K562 (cell line): ENCODE results near the gene ASGR1. TPM values are rescaled to one million over a fixed set of nuclear protein-coding genes. Genes with fewer than 3 reads are reported as not detected.

Experiments
- ATAC-seq: fragments of 200-7000 bp; cut with Tn5 transposase; 3 replicates; pipeline ENCODE4 v1.9.1; 2020; ENCODE audit warnings: moderate library complexity
- BruUV-seq: library from RNA; stranded (reverse); fragments of 400-500 nt; replicated peaks from 2 replicates; lab custom pipeline; 2021; lab: Mats Ljungman, UMichigan
- CTCF ChIA-PET: fragments of 300-600 bp; formaldehyde crosslinking; extraction: SDS; loops from one replicate; lab custom pipeline; 2021; ENCODE audit warnings: low intra/inter-chr PET ratio; lab: Yijun Ruan, JAX
- POLR2A ChIA-PET: fragments of 300-600, 350-650 bp; sonication (Branson Sonifier 250); formaldehyde crosslinking; extraction: SDS; loops from one replicate; lab custom pipeline; 2021; ENCODE audit warnings: antibody characterized with exemption, inconsistent platforms; lab: Yijun Ruan, JAX
- DNase-seq, 4 experiments: peaks; one replicate each; pipeline versions ENCODE4 v3.0.0 to v3.0.0-alpha.2; 2011 to 2018; ENCODE audit warnings: low spot score in 3 of 4, mixed read lengths in 3 of 4; ENCODE audit errors: extremely low read depth in 1 of 4
- FAIRE-seq: peaks from 2 replicates; lab custom pipeline; 2011; peaks lifted over from hg19 to GRCh38; lab: Jason Lieb, UNC
- H2AFZ ChIP-seq: 2 replicates; pipeline ENCODE4 v1.6.0; 2011; ENCODE audit warnings: low read depth, low read length, control low read depth, inconsistent platforms
- H3K27ac ChIP-seq: fragments of 200-600 bp; 3 replicates; pipeline ENCODE4 v1.8.0; 2011; ENCODE audit warnings: low read depth, mild to moderate bottlenecking, control low read depth, inconsistent platforms, low read length, moderate library complexity, mixed read lengths; ENCODE audit errors: extremely low read depth
- H3K27me3 ChIP-seq, 2 experiments: fragments of 300-600 bp in 1 of 2; 2 replicates in 1 of 2; 3 replicates in 1 of 2; pipeline versions ENCODE4 v1.6.0 to v1.8.0; 2011; ENCODE audit warnings: inconsistent platforms in 2 of 2, low read length in 2 of 2, mild to moderate bottlenecking in 1 of 2, mixed read lengths in 1 of 2, moderate library complexity in 1 of 2; ENCODE audit not compliant: control insufficient read depth in 2 of 2, insufficient read depth in 2 of 2
- H3K36me3 ChIP-seq: fragments of 300-600 bp; 3 replicates; pipeline ENCODE4 v1.8.0; 2011; ENCODE audit warnings: mild to moderate bottlenecking, low read length, inconsistent platforms; ENCODE audit not compliant: control insufficient read depth, insufficient read depth
- H3K4me1 ChIP-seq, 2 experiments: fragments of 200-600 bp in 1 of 2; replicated peaks in 1 of 2; 2 replicates in 1 of 2; 3 replicates in 1 of 2; pipeline versions ENCODE4 v1.5.1 to v1.8.0; 2011; ENCODE audit warnings: inconsistent platforms in 2 of 2, low read length in 2 of 2, mild to moderate bottlenecking in 1 of 2, mixed read lengths in 1 of 2, moderate library complexity in 1 of 2; ENCODE audit not compliant: control insufficient read depth in 2 of 2, insufficient read depth in 2 of 2
- H3K4me2 ChIP-seq: 2 replicates; pipeline ENCODE4 v1.6.1; 2011; ENCODE audit warnings: low read length, control low read depth, inconsistent platforms, mixed read lengths; ENCODE audit not compliant: insufficient read depth
- H3K4me3 ChIP-seq: fragments of 200-600 bp; sonication (generic), shearing (Covaris generic); 2 replicates; pipeline ENCODE4 v1.5.1; 2016; ENCODE audit warnings: control low read depth, inconsistent platforms
- H3K79me2 ChIP-seq: fragments of 200-600 bp; 3 replicates; pipeline ENCODE4 v1.8.0; 2011; ENCODE audit warnings: low read length, inconsistent platforms; ENCODE audit not compliant: control insufficient read depth, insufficient read depth
- H3K9ac ChIP-seq, 2 experiments: 2 replicates each; pipeline versions ENCODE4 v1.6.0 to v1.6.1; 2011; ENCODE audit warnings: low read depth in 2 of 2, low read length in 2 of 2, control low read depth in 1 of 2, inconsistent platforms in 1 of 2, mild to moderate bottlenecking in 1 of 2, mixed read lengths in 1 of 2; ENCODE audit not compliant: insufficient read depth in 1 of 2
- H3K9me1 ChIP-seq: one replicate; pipeline ENCODE4 v1.6.0; 2011; ENCODE audit warnings: inconsistent platforms, mild to moderate bottlenecking, low read length, moderate library complexity; ENCODE audit not compliant: control insufficient read depth, insufficient read depth
- H3K9me3 ChIP-seq: replicated peaks from 2 replicates; pipeline ENCODE4 v1.5.1; 2011; ENCODE audit warnings: low read depth, low read length, inconsistent platforms; ENCODE audit not compliant: control insufficient read depth, insufficient read depth
- H4K20me1 ChIP-seq: replicated peaks from 2 replicates; pipeline ENCODE4 v1.6.1; 2011; ENCODE audit warnings: low read length, inconsistent platforms, mixed read lengths; ENCODE audit not compliant: control insufficient read depth, insufficient read depth
- MCM2 ChIP-seq: fragments of 450-650 bp; IDR thresholded peaks from 2 replicates; pipeline ENCODE4 v1.6.1; 2017; ENCODE audit warnings: low read depth, mild to moderate bottlenecking
- MTA3 ChIP-seq: fragments of 450-650 bp; formaldehyde crosslinking; IDR thresholded peaks from 2 replicates; pipeline ENCODE4 v1.6.1; 2017; ENCODE audit warnings: mild to moderate bottlenecking, borderline replicate concordance
- REST ChIP-seq, 2 experiments: fragments of 450-650 bp; formaldehyde crosslinking in 1 of 2; IDR thresholded peaks; 2 replicates each; pipeline versions ENCODE4 v1.4.0 to v1.6.1; 2014 to 2020; ENCODE audit warnings: mild to moderate bottlenecking in 2 of 2, borderline replicate concordance in 1 of 2, low read depth in 1 of 2
- ZEB2 ChIP-seq: fragments of 450-650 bp; IDR thresholded peaks from 2 replicates; pipeline ENCODE4 v1.6.1; 2016
- ZMIZ1 ChIP-seq, 2 experiments: fragments of 150-350 bp in 1 of 2; IDR thresholded peaks; 2 replicates each; pipeline ENCODE4 v1.6.1; 2012 to 2016; ENCODE audit warnings: low read depth in 2 of 2, low read length in 2 of 2, mild to moderate bottlenecking in 1 of 2, moderate library complexity in 1 of 2
- ZNF121 ChIP-seq: sonication (generic); formaldehyde crosslinking; conservative IDR thresholded peaks from 2 replicates; pipeline ENCODE4 v1.8.0; 2022; ENCODE audit warnings: missing genetic modification reagents
- ZNF224 ChIP-seq: sonication (generic); formaldehyde crosslinking; IDR thresholded peaks from 2 replicates; pipeline ENCODE4 v1.8.0; 2022; ENCODE audit warnings: mild to moderate bottlenecking, missing genetic modification reagents
- ZNF384 ChIP-seq: IDR thresholded peaks from 2 replicates; pipeline ENCODE4 v1.6.1; 2012; ENCODE audit warnings: low read depth, low read length, improper control_type of control experiment
- WGBS: fragments of 100-300 bp; shearing (Covaris generic); methylation state at CpG from one replicate; pipeline ENCODE4 v1.1.6; 2016; ENCODE audit warnings: low coverage, mixed read lengths; ENCODE audit not compliant: insufficient coverage; ENCODE audit errors: missing lambda C conversion rate; 5-methylcytosine and 5-hydroxymethylcytosine counted together
- in situ Hi-C: fragments of 300-500 bp; cut with MboI; formaldehyde crosslinking; loops from 4 replicates; pipeline ENCODE4 v1.15.0; 2018; ENCODE audit warnings: inconsistent platforms, mixed read lengths
- intact Hi-C: fragments of 100-400 bp; cut with micrococcal nuclease; formaldehyde crosslinking; loops from 2 replicates; pipeline ENCODE4 v1.14.2; 2022
- polyA plus RNA-seq, 8 experiments: library from polyadenylated mRNA; depleted of rRNA in 4 of 8; stranded (reverse) in 5 of 8; unstranded in 3 of 8; fragments of >200 nt; fragmentation: Nextera tagmentation in 2 of 8; fragmentation: Illumina TruSeq in 1 of 8; extraction: Ambion mirVana in 2 of 8; extraction: Trizol in 1 of 8; gene quantifications; 2 replicates each; pipeline versions ENCODE4 v1.2.1 to v1.2.3, GENCODE V29; 2011 to 2014; ENCODE audit warnings: inconsistent platforms in 1 of 8, missing spikeins in 1 of 8
- total RNA-seq, 7 experiments: library from RNA; depleted of rRNA in 6 of 7; stranded (reverse); fragments of >200 nt in 6 of 7; fragmentation: Illumina TruSeq in 2 of 7; extraction: Trizol in 2 of 7; gene quantifications; 2 replicates each; pipeline versions ENCODE4 v1.2.1 to v1.2.3, GENCODE V29; 2011 to 2021; ENCODE audit warnings: low replicate concordance in 1 of 7

The ASGR1 gene
- total and polyA plus RNA-seq, 9 of the 15 experiments (the other 6 are each of a cell fraction or from before 2014, with no cell fraction given) = 0.11 to 1.0 (median 0.64) TPM; not detected in 2

GRCh38 chr17:7136266-7136877 is 42.8 kb downstream of the ASGR1 start:
- H4K20me1 ChIP-seq = no peaks in the 10 kb centered on the region; the same call in 1 of the 2 replicates
- no peak overlapping the region for H2AFZ ChIP-seq
- no peaks in the 10 kb centered on the region for H3K9me3 ChIP-seq
- intact Hi-C loops (loop anchor here (1.0 to 10.0 kb wide), 3 partner anchors 84 to 222 kb away; no protein-coding TSS in a partner anchor), in situ Hi-C loops (no loop called here)
- BruUV-seq = no TSS peak
- peak; percentile 69 for FAIRE-seq
- H3K4me3 ChIP-seq = no peak overlapping the region
- peaks cover 16 to 41% of the 10 kb centered on the region in 2 experiments for H3K27me3 ChIP-seq
- WGBS = 5% methylated on average over 9 of the region's 9 CpGs
- no peaks in the 10 kb centered on the region for H3K36me3 ChIP-seq
- CTCF ChIA-PET = interaction anchor here (0.5 to 3.1 kb wide), 6 partner anchors 84 to 470 kb away, joined by 3 to 41 read pairs (median 4); no protein-coding TSS in a partner anchor
- H3K79me2 ChIP-seq = no peaks in the 10 kb centered on the region
- no peaks in the 10 kb centered on the region for H3K9me1 ChIP-seq
- no peak for ATAC-seq
- DNase-seq = peak; percentile 53 to 72 (median 68)
- no peak overlapping the region for H3K4me2 ChIP-seq
- POLR2A ChIA-PET = interaction anchor here (1.1 kb wide), 1 partner anchor 256 kb away, joined by 3 read pairs; no protein-coding TSS in a partner anchor
- peaks cover 0 to 8% of the 10 kb centered on the region in 2 experiments; a peak in 2 of 5 replicates for H3K4me1 ChIP-seq
- H3K9ac ChIP-seq = no peak overlapping the region
- H3K27ac ChIP-seq = no peak overlapping the region
- TF ChIP-seq ZNF224 (no peak), REST (IDR thresholded peaks at IDR 0.05; ENCODE audit: borderline replicate concordance) (peak; percentile 62), REST (CRISPR knock-in tag; IDR thresholded peaks at IDR 0.05; ENCODE audit: low read depth) (no peak), ZMIZ1 (IDR thresholded peaks at IDR 0.05; ENCODE audit: low read depth in 2 of 2, low read length in 2 of 2) (no peak), ZNF121 (peak; percentile 58), MTA3 (no peak), ZEB2 (no peak), MCM2 (no peak), ZNF384 (peak; percentile 92)
